Gastroesophageal sphincter (tissue), 4 donors: ENCODE measurements around the gene TNP1. TPM values are rescaled to one million over a fixed set of nuclear protein-coding genes. Genes with fewer than 3 reads are reported as not detected.

Experiments used
- ATAC-seq: fragments of 150-250 bp; one replicate; pipeline ENCODE4 v1.9.1; 2016; ENCODE audit warnings: mild to moderate bottlenecking, moderate library complexity
- H3K27ac ChIP-seq, 4 donors: fragments of 200-600 bp; sonication (generic) in 3 of 4; 1 replicate in 3 of 4; 2 replicates in 1 of 4; pipeline ENCODE4 v1.5.1; 2016 to 2019
- H3K27me3 ChIP-seq: fragments of 200-600 bp; sonication (generic); one replicate; pipeline ENCODE4 v1.5.1; 2019
- H3K36me3 ChIP-seq, 2 donors: fragments of 200-600 bp; sonication (generic); one replicate each; pipeline ENCODE4 v1.5.1; 2019; ENCODE audit warnings: control low read depth in 1 of 2
- H3K4me1 ChIP-seq, 3 donors: fragments of 200-600 bp; sonication (generic); 1 replicate in 2 of 3; 2 replicates in 1 of 3; pipeline ENCODE4 v1.5.1; 2016 to 2019; ENCODE audit warnings: control low read depth in 2 of 3
- H3K4me3 ChIP-seq, 2 donors: fragments of 200-600 bp; sonication (generic); one replicate each; pipeline ENCODE4 v1.5.1; 2019; ENCODE audit warnings: mild to moderate bottlenecking in 1 of 2, moderate library complexity in 1 of 2
- H3K9me3 ChIP-seq, 3 donors: fragments of 200-600 bp; sonication (generic); one replicate each; pipeline ENCODE4 v1.5.1; 2017 to 2019; ENCODE audit warnings: control low read depth in 2 of 3
- EP300 ChIP-seq: sonication (generic); formaldehyde crosslinking; IDR thresholded peaks from one replicate; pipeline ENCODE4 v1.6.1; 2017; ENCODE audit warnings: antibody characterized with exemption, mild to moderate bottlenecking
- POLR2A ChIP-seq, 2 donors: fragments of 450-650 bp; IDR thresholded peaks; one replicate each; pipeline ENCODE4 v1.6.1; 2017; ENCODE audit warnings: antibody characterized with exemption in 2 of 2, mild to moderate bottlenecking in 2 of 2, moderate library complexity in 1 of 2
- POLR2AphosphoS5 ChIP-seq: sonication (generic); formaldehyde crosslinking; IDR thresholded peaks from one replicate; pipeline ENCODE4 v1.6.1; 2017; ENCODE audit warnings: antibody characterized with exemption
- WGBS, 2 donors: methylation state at CpG; one replicate each; pipeline ENCODE4 v1.1.5; 2018; ENCODE audit warnings: low coverage in 1 of 2; 5-methylcytosine and 5-hydroxymethylcytosine counted together
- total RNA-seq, 4 donors: library from RNA; depleted of rRNA; stranded (reverse); fragments of >200 nt; gene quantifications; one replicate each; pipeline ENCODE4 v1.1.0, GENCODE V29; 2016
- TF ChIP-seq, protein P1 (sequence below), 4 experiments: fragments of 200-600 bp in 2 of 4; fragments of 450-650 bp in 2 of 4; sonication (generic) in 1 of 4; IDR thresholded peaks; one replicate each; pipeline ENCODE4 v1.5.1; 2017 to 2019; ENCODE audit warnings: antibody characterized with exemption in 4 of 4, mild to moderate bottlenecking in 2 of 4, moderate library complexity in 2 of 4

TNP1 gene
- total RNA-seq, 4 donors from 2014 or later: not detected

DNA sequence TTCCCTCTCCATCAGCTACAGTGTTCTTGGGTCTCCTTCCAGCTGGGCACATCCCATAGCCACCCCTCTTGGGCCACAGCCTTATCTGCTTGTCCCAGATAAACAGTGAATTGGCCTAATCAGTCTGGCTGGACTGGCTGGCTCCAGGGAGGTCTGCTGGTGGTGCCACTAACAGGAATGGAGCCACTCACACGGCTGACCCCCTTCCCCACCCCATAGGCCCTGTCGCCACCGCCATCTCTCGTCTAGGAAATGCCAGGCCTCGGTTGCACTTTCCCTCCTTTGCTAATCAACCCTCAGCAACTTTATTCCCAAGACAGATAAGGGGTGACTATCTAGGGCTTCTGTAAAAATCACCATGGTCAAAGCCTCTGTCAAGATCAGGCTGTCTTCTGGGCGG is 23.0 kb upstream of the TNP1 start:
- Histone ChIP-seq H3K36me3 (no peaks in the 10 kb centered on the region), H3K4me1 (peaks cover 0 to 15% (median 0%) of the 10 kb centered on the region in 3 donors), H3K4me3 (no peak overlapping the region), H3K27ac (no peak overlapping the region), H3K9me3 (no peaks in the 10 kb centered on the region), H3K27me3 (no peaks in the 10 kb centered on the region)
- no peak for ATAC-seq
- 60 to 100% methylated on average over 2 of the region's 6 CpGs for WGBS, 2 donors
- TF ChIP-seq POLR2A (IDR thresholded peaks at IDR 0.05) (no peak), POLR2AphosphoS5 (no peak), EP300 (no peak)
- TF ChIP-seq, protein P1, sequence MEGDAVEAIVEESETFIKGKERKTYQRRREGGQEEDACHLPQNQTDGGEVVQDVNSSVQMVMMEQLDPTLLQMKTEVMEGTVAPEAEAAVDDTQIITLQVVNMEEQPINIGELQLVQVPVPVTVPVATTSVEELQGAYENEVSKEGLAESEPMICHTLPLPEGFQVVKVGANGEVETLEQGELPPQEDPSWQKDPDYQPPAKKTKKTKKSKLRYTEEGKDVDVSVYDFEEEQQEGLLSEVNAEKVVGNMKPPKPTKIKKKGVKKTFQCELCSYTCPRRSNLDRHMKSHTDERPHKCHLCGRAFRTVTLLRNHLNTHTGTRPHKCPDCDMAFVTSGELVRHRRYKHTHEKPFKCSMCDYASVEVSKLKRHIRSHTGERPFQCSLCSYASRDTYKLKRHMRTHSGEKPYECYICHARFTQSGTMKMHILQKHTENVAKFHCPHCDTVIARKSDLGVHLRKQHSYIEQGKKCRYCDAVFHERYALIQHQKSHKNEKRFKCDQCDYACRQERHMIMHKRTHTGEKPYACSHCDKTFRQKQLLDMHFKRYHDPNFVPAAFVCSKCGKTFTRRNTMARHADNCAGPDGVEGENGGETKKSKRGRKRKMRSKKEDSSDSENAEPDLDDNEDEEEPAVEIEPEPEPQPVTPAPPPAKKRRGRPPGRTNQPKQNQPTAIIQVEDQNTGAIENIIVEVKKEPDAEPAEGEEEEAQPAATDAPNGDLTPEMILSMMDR (IDR thresholded peaks at IDR 0.05): no peak

DNA sequence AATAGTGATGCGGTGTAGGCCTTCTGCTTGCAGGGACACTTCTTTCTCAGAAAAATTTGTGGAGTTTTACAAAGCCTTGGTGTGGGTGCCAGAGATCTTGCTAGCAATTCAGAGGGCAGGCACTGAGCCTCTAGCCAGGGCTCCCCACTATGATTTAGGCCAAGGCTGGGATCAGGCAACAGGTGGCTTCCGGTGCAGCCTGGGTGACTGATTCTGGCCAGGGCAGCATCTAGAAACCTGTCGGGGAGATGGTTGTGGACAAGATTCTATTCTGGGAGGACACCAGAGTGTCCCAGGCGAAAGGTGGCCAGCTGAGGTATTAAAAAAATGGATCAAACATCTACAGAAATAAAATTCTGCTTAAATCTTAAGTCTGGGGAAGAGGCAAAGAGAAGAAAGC is 21.5 kb upstream of the TNP1 start:
- Histone ChIP-seq H3K4me1 (peaks cover 0 to 15% (median 0%) of the 10 kb centered on the region in 3 donors), H3K9me3 (no peaks in the 10 kb centered on the region), H3K27ac (no peak overlapping the region), H3K36me3 (no peaks in the 10 kb centered on the region), H3K4me3 (no peak overlapping the region), H3K27me3 (no peaks in the 10 kb centered on the region)
- WGBS, 2 donors: 60 to 89% methylated on average over 1 to 4 of the region's 4 CpGs
- no peak for ATAC-seq
- TF ChIP-seq, protein P1 (IDR thresholded peaks at IDR 0.05): no peak
- TF ChIP-seq POLR2A (IDR thresholded peaks at IDR 0.05): no peak

DNA sequence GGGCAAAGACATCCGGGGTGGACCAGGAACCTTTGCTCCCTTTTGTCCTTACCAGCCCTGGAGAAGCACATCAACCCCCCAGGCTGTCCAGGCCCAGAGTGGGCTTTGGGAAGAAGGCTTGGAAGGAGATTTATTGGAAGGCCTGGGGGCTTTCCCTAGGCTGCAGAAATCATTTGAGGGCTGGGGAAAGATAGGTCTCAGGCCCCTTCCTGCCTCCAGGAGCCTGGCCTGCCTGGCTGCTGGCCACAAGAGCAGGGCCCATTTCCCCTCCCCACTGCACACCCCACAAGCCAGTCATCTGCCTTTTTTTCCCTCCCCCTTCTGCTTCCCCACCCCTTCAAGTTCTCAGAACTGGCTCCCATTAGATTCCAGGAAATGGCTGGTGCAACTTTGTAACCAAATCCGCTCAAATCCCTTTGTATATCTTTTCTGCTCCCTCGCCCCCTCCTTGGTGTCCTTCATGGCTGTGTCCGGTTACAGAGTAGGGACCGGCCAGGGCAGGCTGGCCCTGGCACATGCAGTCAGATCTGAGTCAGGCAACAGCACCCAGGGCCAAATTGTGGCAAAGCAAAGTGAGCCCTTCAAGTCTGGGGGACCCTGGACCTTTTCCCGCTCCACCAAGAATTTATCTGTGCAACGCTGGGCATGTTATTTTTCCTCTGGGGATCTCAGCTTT is 20.8 kb upstream of the TNP1 start:
- peak; percentile 86 for TF ChIP-seq POLR2AphosphoS5
- no peak for TF ChIP-seq POLR2A (IDR thresholded peaks at IDR 0.05)
- TF ChIP-seq, protein P1 (IDR thresholded peaks at IDR 0.05): no peak
- no peak for TF ChIP-seq EP300
- WGBS, 2 donors: 64 to 66% methylated on average over 5 of the region's 7 CpGs
- peak; percentile 24 for ATAC-seq
- H3K27me3 ChIP-seq: no peaks in the 10 kb centered on the region
- H3K9me3 ChIP-seq: no peaks in the 10 kb centered on the region
- H3K4me1 ChIP-seq: peaks cover 0 to 15% (median 0%) of the 10 kb centered on the region in 3 donors
- H3K4me3 ChIP-seq: no peak overlapping the region
- no peaks in the 10 kb centered on the region for H3K36me3 ChIP-seq
- no peak overlapping the region for H3K27ac ChIP-seq

DNA sequence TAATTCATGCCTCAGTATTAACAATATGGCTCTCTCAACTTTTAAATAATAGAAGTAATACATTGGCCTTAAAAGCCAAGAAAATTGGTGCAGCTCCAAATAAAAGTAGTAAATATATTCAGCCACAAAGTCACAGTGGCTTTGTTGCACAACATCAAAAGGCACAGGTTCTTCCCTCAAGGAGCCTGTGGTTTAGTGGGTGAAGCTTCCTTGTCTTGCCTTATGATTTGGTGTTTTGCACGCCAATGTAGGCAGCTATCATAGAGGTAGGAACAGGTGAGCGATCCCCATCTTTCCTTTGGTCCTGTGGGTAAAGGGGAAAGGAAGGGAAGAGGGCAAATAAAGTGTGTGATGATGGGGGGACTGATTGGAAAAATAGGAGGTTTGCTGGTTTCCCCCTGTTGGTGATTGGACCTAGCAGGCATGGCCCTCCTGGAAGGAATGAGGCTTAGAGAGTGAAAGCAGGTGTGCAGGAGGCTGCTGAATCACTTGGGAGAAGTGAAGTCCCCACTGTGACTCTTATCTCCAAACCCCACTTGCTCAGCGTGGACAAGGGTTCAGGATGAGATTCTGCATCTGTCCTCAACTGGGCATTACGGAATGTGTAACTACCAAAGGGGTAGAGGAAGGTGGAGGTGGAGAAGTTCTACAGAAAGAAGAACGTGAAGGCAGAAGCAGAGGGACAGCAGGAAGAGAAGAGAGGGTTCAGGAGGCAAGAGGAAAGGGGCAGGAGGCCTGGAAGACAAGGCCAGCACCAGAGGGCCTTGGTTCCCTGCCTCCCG is 20.1 kb upstream of the TNP1 start:
- no peak for ATAC-seq
- H3K27ac ChIP-seq: no peak overlapping the region
- WGBS, 2 donors: 93 to 94% methylated on average over 3 to 4 of the region's 6 CpGs

More for the DNA sequence above, 20.1 kb upstream of the TNP1 start:
- Histone ChIP-seq H3K36me3 (no peaks in the 10 kb centered on the region), H3K4me3 (no peak overlapping the region), H3K4me1 (peaks cover 0 to 15% (median 0%) of the 10 kb centered on the region in 3 donors), H3K27me3 (no peaks in the 10 kb centered on the region), H3K9me3 (no peaks in the 10 kb centered on the region)
- no peak for TF ChIP-seq POLR2A (IDR thresholded peaks at IDR 0.05)
- no peak for TF ChIP-seq POLR2AphosphoS5
- TF ChIP-seq EP300: no peak
- TF ChIP-seq, protein P1 (IDR thresholded peaks at IDR 0.05): no peak
